HG03097 (cell line): Measurements from ENCODE around the gene TCFL5.
A peak's percentile ranks its signal among the peaks of the same experiment; 100 is the strongest.

Experiments used
- ATAC-seq: cut with Tn5 transposase; IDR thresholded peaks from one replicate; pipeline ENCODE4 v1.9.1; 2021; ENCODE audit not compliant: unreplicated experiment, low FRiP score

Gene TCFL5

DNA sequence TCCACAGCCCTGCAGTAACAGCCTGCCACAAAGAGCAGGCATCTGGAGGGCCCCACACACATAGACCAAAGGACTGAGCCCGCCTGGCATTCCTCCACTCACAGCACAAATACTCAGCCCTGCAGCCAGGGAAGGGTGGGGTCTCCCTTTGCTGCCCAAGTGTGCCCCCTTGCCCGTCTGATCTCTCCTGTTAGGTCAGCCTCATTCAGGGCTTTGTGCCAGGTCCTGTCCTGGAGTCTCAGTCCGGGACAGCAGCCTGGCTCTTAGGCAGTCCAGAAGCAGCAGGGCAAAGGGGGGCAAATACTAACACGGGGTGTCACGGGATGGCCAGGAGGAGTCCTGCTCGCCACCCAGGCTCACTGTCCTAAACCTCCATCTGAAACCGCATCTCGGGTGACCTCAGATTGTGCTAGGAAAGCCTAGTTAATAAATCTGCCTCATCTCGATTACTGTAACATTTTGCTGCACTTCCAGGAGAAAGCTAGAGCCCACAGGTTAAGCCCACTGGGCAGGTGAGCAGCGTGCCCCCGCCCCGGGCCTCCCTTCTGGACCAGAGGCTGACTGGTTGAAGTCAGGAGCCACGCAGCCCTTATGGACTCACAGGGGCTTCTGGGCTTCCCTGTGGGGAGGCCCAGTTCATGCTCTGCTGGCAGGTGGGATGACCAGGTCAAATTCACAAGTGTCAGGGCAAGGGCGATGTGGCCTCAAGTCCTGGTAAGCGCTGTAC, 60.2 kb downstream of the TCFL5 start:
- ATAC-seq: no peak

DNA sequence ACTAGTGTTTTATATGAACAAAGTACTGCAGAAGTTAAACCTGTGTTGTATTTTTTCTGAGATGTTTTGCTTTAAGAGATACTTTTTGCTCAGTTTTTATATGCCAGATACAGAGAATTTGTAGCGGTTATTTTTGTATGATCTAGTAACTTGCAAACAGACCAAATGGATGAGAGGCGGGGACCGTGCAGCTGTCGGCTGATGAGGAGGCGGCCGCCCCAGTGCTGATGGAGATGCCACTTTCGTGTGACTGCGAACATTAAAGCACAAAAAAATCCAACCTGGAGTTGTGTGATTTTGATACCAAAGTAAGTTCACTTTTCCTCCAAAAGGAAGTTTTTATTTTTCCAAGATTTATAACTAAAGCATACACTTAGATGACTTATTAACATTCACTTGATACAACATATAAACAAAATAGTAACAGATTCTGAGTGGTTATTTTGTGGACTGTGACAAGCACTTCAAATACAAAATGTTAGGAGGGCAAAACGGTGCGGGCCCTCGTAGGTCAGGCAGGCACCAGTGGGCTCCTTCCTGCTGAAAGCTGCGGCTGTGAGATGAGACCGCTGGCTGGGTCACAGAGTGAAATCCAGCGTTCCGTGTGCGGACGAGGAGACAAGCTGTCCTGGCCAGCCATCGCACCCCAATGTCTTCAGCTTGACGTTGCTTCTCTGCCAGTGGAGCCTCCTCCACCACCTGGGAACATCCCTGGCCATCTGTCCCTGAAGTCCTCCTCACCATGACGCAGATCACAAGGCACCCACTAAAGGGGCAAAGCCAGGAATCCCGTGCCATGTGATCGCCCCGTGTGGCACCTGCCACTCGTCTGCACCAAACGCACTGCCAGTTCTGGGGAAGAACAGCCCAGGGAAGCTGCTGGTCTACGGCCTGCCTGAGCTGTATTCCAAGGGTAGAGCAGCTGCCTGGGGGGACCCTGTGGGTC, 61.0 kb downstream of the TCFL5 start:
- ATAC-seq: no peak

DNA sequence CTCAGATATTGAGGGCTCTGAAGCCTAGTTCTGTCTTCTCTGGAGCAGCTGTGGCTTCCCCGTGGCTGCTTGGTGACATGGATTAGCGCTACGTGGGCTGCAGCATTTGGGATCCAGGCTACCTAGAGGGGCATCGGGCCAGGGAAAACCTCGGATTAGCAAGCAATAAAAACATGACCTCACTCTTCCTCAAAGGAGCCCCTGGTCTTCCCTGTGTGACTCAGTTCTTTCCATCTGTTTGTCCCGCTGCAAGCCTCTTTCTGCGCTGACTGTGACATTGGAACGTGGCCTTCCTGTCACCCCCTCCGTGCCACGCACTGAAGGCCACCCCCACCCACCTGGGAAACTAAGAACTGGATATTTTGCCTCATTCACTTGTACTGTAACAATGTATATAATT, 61.7 kb downstream of the TCFL5 start:
- no peak for ATAC-seq

- ATAC-seq: no peak
These were observed 62.2 kb downstream of the TCFL5 start for GRCh38 chr20:62799459-62799858.

DNA sequence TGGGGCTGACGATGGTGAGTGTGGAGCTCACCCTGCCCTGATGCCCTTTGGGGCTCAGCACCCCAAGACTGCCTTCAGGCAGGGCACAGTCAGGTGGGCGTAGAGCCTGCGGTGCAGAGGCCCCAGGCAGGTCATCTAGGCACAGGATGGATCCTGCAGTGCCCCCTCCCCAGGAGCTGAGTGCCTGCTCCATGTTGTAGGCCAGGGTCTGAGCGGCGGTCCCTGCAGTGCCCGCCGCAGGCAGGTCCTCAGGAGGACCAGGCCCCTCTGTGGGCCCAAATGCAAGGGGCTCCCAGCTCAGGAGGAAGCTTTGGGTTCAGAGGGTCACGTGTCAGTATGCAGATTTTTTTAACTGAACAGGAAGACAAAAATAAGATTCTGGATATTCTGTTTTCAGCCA, 62.6 kb downstream of the TCFL5 start:
- ATAC-seq: no peak

DNA sequence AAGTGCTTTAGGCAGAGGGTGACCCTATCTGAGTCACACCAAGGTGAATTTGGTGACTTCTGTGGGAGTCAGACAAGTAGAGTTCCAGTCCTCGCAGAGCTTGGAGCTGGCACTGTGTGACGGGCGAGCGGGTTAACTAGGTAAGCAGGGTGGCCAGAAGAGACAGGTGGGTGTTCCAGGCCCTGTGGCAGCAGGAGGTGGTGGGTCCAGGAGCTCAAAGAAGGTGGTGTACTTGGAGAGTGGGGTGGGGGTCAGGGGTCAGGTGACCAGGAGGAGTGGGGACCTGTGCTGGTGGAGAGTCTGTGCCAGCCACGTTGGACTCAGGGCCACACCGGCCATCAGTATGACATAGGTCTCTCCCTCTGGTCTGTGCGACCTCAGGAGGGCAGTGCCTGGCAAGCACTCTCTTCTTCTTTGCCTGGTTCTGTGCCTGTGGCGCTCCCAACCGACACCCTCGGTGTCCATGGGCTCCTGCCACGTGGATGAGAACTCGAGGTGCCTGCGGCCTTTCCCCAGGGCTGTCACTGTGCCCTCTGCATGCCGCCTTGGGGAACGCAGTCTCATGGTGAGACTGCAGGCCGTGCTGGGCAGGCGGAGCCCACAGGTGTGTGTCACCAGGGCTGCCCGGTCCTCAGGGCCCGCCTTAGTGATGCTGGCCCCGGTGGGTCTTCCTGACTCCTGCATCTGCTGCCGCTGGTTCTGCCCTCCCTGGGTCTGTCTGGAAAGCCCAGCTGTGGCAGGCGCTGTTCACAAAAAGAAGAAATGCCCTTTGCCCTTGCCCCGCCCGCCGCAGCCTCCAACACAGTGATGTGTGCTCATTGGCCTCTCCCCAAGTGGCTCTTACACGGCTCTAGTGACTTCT, 63.7 kb downstream of the TCFL5 start:
- no peak for ATAC-seq

DNA sequence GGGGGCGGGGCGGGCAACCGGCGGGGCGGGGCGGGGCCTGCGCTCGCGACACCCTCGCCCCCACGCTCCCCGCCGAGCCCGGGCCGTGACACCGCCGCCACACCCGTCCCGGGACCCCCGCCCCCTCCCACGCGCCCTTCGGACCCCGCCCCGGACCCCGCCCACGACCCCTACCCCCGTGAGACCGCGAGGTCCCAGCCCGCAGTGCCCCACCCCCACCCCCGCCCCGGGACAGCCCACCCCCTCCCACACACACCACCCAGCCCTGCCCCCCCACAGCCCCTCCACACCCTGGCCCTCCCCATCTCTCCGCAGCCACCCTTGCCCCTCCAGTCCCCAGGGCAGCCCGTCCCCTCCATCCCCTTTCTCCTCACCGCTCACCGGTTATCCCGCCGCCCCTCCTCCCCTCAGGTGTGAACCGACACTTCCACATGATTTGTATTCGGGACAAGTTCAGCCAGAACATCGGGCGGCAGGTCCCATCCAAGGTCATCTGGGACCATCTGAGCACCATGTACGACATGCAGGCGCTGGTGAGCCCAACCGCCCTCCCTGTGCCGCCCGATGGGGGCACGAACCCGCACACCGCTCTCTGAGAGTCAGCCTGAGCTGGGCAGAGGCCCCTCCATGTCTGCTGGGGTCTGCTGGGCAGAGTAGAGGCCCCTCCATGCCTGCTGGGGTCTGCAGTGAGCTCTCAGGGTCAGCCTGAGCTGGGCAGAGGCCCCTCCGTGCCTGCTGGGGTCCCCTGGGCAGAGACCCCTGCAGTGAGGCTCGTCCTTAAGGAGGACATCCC, 64.7 kb downstream of the TCFL5 start:
- no peak for ATAC-seq

DNA sequence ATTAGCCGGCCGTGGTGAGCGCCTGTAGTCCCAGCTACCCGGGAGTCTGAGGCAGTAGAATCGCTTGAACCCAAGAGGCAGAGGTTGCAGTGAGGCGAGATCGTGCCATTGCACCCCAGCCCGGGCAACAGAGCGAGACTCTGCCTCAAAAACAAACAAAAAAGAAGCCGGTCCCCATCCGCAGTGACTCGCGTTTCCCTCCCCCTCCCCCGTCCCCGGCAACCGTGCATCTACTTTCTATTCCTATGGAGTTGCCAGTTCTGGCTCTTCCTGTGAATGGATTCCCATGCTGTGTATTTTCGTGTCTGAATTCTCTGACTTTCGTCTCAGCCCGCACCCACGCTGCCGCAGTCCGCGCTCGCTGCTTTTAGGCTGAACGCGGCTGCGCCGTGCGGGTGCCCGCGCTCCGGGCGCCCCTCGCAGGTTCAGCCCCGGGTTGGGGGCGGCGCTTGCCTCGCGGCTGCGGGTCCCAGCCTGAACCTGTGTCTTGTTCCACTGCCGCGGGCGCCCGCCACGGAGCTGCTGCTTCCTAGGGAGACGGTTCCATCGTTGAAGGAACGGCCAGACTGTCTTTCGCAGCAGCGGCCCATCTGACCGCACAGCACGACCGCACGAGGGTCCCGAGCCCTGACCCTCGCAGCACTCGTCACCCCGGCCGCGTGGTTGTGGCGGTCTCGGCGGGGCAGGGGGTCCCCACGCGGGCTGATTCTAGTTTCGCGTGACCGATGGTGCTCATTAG, 66.4 kb downstream of the TCFL5 start:
- ATAC-seq: no peak

DNA sequence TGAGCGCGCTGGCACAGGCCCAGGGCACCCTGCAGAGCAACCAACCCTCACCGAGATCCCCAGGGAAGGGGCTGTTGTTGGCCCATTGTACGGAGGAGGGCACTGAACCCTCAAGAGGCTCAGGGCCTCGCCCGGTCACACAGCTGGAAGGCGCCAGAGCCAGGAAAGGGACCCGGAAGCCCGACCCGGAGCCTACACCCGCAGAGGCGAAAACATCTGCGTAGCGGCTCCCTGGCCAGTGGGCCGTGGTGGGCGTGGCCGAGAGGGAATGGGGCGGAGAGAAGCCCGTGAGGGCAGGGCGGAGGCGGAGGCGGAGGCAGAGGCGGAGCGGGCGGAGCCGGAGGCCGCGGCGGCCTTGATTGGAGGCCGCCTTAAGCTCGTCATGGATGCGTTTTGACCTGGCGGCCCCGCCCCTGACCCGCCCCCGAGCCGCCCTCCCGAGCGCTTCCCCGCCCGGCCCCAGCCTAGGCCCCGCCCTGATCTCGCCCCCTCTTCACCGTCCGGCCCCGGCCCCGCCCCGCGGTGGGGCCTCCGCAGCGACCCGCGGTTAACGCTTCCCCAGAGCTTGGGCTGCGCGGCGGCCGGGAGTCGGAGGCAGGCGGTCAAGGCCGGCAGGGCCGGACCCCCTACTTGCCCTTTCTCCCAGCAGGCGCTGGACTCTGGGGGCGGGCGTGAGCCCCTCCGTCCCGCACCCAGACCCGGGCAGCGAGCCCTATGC, 67.5 kb downstream of the TCFL5 start:
- ATAC-seq: peak; percentile 69

DNA sequence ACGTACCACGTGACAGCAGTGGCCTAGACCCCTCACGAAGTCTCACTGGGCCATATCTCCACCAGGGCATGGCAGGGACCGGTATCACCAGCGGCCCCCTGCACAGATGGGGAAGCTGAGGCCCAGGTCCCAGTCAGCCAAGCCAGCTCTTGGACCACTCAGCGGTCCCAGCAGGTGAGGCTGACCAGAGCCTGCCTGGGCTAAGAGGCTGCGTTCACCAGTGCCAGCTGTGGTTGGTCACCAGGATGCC, 67.9 kb downstream of the TCFL5 start:
- ATAC-seq: no peak

- no peak for ATAC-seq
These were observed 68.5 kb downstream of the TCFL5 start for GRCh38 chr20:62792940-62793756.

- no peak for ATAC-seq
These were observed 69.3 kb downstream of the TCFL5 start for GRCh38 chr20:62792182-62792939.

DNA sequence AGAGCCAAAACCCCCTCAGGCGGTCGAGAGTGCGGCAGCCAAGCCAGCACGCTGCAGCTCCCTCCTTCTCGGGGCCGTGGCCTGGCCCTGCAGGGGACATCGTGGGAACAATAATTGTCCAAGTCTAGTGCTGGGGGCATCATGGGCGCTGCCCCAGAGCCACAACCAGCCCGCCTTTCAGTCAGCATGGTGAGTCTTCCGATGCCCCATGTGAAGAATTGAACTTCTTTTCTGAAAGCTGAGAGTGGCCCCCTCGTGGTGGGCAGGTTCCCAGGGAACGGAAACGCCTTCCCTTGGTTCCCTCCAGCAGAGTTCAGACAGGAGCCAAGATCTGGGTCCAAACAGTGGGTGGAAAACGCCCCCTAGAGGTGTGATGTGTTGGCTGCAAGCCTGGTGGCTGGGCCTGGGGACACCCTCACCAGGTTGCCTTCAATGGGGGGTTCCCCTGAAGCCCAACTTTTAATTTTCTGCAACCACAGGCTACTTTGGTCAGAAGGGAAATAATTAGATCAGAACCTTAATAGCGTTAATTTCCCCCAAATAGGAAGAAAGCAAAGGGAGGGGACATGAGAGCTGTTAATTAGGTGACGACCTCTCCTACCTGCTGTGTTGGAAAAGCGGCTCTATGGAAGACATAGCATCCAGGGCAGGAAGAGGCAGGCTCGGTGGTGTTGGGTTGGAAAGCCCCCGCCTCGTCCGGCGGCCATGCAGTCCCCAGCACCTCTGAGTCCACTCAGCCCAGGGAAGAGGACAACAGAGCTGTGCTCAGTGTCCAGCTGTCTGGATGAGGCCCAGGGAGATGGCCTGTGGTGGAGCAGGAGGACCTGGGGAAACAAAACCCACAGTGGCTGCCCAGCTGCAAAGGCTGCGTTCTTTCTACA, 70.1 kb downstream of the TCFL5 start:
- no peak for ATAC-seq
